ENCODE data around the gene ATXN1. TPM values are rescaled to one million over a fixed set of nuclear protein-coding genes. Genes with fewer than 3 reads are reported as not detected.

ATXN1 gene
- total RNA-seq, 4 donors from 2014 or later: 26.4 to 46.4 (median 36.1) TPM

- TF ChIP-seq, protein P1, sequence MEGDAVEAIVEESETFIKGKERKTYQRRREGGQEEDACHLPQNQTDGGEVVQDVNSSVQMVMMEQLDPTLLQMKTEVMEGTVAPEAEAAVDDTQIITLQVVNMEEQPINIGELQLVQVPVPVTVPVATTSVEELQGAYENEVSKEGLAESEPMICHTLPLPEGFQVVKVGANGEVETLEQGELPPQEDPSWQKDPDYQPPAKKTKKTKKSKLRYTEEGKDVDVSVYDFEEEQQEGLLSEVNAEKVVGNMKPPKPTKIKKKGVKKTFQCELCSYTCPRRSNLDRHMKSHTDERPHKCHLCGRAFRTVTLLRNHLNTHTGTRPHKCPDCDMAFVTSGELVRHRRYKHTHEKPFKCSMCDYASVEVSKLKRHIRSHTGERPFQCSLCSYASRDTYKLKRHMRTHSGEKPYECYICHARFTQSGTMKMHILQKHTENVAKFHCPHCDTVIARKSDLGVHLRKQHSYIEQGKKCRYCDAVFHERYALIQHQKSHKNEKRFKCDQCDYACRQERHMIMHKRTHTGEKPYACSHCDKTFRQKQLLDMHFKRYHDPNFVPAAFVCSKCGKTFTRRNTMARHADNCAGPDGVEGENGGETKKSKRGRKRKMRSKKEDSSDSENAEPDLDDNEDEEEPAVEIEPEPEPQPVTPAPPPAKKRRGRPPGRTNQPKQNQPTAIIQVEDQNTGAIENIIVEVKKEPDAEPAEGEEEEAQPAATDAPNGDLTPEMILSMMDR (IDR thresholded peaks at IDR 0.05): no peak
- ATAC-seq (ENCODE audit: low FRiP score): peak; percentile 81
- no peak for DNase-seq (ENCODE audit: low spot score)
Measured at GRCh38 chr6:16345449-16346330, 415.6 kb downstream of the ATXN1 start.

DNA sequence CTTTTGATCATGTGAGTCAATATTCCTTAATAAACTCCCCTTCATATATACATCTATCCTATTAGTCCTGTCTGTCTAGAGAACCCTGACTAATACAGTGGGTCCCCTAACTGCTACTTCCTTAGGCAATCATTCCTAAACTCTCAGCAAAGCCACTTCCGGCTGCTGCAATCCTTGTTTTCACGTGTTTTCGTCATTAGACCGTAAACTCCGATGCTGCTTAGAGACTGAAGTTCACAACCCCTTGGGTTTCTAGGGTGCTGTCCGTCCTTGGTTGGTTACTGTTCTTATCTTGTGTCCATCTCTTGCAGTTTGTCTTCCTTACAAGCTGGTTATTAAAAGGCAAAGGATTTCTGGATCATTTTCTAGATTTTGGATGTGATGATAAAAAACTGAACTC lies 416.5 kb downstream of the ATXN1 start:
- TF ChIP-seq, protein P1 (IDR thresholded peaks at IDR 0.05): no peak
- ATAC-seq (ENCODE audit: low FRiP score) (no peak), DNase-seq (ENCODE audit: low spot score) (no peak)

DNA sequence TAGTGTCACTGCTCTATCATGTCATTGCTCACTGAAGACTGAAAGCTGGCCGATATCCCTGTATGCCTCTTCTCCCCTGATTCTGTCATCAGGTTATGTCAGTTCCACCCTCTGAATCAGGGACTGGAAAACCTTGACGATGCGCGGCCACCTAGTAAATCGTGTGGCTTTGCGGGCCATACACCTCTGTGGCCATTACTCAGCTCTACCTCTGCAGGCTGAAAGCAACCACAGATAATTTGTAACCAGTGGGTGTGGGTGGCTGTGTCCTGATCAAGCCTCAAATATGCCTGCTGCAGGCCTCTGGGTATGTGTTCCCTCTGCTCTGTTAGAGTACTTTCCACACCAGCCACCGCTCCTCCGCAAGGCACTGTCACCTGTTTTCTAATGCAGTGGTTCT lies 417.7 kb downstream of the ATXN1 start:
- TF ChIP-seq, protein P1 (IDR thresholded peaks at IDR 0.05): no peak
- DNase-seq (ENCODE audit: low spot score): no peak
- ATAC-seq (ENCODE audit: low FRiP score): no peak

GRCh38 chr6:16339265-16339587 lies 422.0 kb downstream of the ATXN1 start:
- TF ChIP-seq, protein P1 (IDR thresholded peaks at IDR 0.05): peak in 1 of 3 donors; percentile 12
- ATAC-seq (ENCODE audit: low FRiP score): no peak
- DNase-seq (ENCODE audit: low spot score): no peak

GRCh38 chr6:16338577-16339264 lies 422.5 kb downstream of the ATXN1 start:
- DNase-seq (ENCODE audit: low spot score) (peak; percentile 76), ATAC-seq (ENCODE audit: low FRiP score) (peak; percentile 72)
- TF ChIP-seq, protein P1 (IDR thresholded peaks at IDR 0.05): no peak

GRCh38 chr6:16337295-16337975 lies 423.8 kb downstream of the ATXN1 start:
- ATAC-seq (ENCODE audit: low FRiP score): peak; percentile 41
- TF ChIP-seq, protein P1 (IDR thresholded peaks at IDR 0.05): no peak
- DNase-seq (ENCODE audit: low spot score): peak; percentile 84
